HK-2 (cell line): ENCODE measurements around the gene USP10.

Source experiments
- DNase-seq: peaks from one replicate; pipeline ENCODE4 v3.0.0-alpha.2; 2018; ENCODE audit not compliant: unreplicated experiment

Gene USP10

GRCh38 chr16:84821728-84822689 lies 122.2 kb downstream of the USP10 start:
- no peak for DNase-seq

GRCh38 chr16:84822990-84823389 lies 123.2 kb downstream of the USP10 start:
- DNase-seq, result no peak

DNA sequence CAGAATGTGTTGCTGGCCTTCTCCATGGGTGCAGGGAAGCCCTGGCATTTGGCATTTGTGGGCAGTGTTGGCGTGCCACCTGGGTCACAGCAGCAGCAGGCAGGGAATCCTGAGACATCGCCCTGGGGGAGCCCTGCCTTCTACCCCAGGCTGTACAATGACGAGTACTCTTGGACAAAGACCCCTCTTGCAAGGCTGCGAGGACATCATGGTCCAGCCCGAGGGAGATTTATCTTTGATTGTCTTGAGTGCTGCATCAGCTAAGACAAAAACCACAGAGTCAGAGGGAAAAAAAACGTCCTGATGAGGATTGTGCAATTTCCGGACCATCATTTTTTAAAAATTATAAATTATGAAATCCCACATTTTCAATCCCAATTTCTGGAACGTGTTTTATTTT lies 123.7 kb downstream of the USP10 start:
- DNase-seq, result no peak

GRCh38 chr16:84823926-84824325 lies 124.1 kb downstream of the USP10 start:
- DNase-seq, result no peak

- DNase-seq, result no peak
These were observed 126.2 kb downstream of the USP10 start for GRCh38 chr16:84825896-84826557.

- no peak for DNase-seq
These were observed 126.8 kb downstream of the USP10 start for GRCh38 chr16:84826558-84826941.

GRCh38 chr16:84827131-84827574 lies 127.4 kb downstream of the USP10 start:
- DNase-seq, result no peak

DNA sequence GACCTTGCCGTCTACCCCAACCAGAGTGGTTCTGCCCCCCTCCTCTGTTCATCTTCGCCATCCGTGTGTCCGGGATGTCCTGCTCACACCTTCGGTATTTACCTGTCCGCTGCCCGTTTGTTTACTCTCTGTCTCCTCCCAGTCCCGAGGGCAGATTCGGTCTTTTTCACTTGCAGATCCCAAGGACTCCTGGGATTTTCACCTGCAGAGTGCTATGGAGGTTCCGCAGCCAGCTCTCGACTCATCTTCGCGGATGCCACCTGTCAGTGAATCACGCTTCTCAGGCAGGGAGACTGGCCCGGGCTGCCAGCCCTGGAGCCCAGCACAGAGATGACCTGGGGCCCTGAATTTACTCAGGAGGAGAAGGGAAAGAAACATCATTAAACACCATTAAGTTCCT lies 128.1 kb downstream of the USP10 start:
- no peak for DNase-seq

GRCh38 chr16:84828322-84828721 lies 128.5 kb downstream of the USP10 start:
- DNase-seq, result no peak
